ENCODE results near the gene CDH23.

DNA sequence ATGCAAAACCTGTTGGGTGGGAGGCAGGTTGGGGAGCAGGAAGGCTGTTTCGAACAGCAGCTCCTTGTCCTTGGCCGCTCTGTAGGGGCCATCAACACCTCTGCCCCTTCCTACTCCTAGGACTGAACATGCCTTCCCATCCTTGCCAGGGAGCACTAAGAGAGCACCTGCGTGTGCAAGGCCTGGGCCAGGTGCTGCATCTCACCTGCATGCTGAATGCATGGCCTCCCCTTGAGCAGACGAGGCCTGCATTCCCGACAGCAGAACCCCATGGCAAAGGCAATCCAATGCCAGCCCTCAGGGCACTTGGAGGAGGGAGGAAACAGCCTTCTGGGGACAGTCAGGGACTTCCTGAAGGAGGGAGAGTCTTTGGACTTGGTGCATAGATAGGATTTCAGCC is 365.6 kb downstream of the CDH23 start:
- TF ChIP-seq GATA2 (IDR thresholded peaks at IDR 0.05; ENCODE audit: low read depth, low read length): no peak
- no peak for TF ChIP-seq GATA3 (IDR thresholded peaks at IDR 0.05; ENCODE audit: low read depth, low read length)

All from SH-SY5Y (cell line).